ENCODE measurements around the gene C12orf43. TPM values are rescaled to one million over a fixed set of nuclear protein-coding genes. Genes with fewer than 3 reads are reported as not detected.

The C12orf43 gene
- polyA plus RNA-seq, 3 donors: 14.6 to 18.3 (median 16.7) TPM

GRCh38 chr12:120962532-120963020 is 53.7 kb downstream of the C12orf43 start:
- no peak for DNase-seq (ENCODE audit: extremely low read depth in 1 of 11, low read depth in 9 of 11, low spot score in 4 of 11)

- peak in 1 of 11 donors; percentile 77 for DNase-seq (ENCODE audit: extremely low read depth in 1 of 11, low read depth in 9 of 11, low spot score in 4 of 11)
Observed at GRCh38 chr12:120961604-120962531, 54.4 kb downstream of the C12orf43 start.

DNA sequence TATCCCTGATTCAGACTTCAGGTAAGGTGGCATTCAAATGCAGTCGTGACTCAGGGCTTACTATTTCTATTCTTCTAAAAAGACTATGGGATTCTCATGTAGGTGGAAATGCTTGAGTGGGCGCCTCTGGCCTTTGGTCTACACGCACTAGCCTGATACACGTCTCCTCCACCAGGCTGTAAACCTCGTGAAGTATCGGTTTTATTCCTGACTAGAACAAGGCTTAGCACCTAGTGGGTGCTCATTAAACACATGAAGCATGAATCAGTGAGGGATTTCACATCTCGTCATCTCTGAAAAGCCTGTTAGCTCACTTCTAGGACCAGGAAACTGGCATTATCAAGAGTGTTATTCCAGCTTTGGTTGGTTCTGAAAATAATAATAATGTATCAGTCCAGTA is 55.6 kb downstream of the C12orf43 start:
- DNase-seq (ENCODE audit: extremely low read depth in 1 of 11, low read depth in 9 of 11, low spot score in 4 of 11): no peak

GRCh38 chr12:120959111-120959878 is 57.0 kb downstream of the C12orf43 start:
- DNase-seq (ENCODE audit: extremely low read depth in 1 of 11, low read depth in 9 of 11, low spot score in 4 of 11): no peak

DNA sequence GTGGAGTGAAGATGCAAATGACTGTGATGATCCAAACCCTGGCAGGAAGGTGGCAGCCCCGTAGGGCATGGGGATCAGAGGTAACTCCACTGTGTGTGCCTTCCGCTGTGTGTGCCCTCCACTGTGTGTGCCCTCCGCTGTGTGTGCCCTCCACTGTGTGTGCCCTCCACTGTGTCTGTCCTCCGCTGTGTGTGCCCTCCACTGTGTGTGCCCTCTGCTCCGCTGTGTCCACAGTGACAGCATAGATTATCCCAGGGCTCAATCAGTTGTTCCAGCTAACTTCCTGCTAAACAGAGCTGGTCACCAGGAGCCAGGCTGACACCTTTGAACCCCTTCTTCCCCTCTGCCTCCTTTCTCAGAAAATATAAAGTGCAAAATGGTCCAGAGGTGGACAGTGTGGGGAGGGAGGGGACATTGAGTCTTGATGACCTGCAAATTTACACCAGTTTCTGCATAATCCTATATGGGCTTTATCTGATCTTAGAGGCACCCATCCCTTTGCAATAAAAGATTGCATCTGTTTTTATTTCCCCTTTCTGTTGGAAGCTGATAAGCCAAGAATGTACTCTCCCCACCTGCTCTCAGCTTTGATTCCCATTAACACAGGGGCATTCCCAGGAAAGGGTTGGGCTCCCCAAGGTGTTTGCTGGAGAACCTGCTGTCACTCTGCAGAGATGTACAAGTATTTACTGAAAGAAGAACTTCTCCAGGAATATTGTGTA is 59.5 kb downstream of the C12orf43 start:
- DNase-seq (ENCODE audit: extremely low read depth in 1 of 11, low read depth in 9 of 11, low spot score in 4 of 11): no peak

- no peak for DNase-seq (ENCODE audit: extremely low read depth in 1 of 11, low read depth in 9 of 11, low spot score in 4 of 11)
Observed at GRCh38 chr12:120955232-120955631, 61.1 kb downstream of the C12orf43 start.

- no peak for DNase-seq (ENCODE audit: extremely low read depth in 1 of 11, low read depth in 9 of 11, low spot score in 4 of 11)
Observed at GRCh38 chr12:120950807-120951206, 65.5 kb downstream of the C12orf43 start.

Other genes with a start within 250 kb of the C12orf43 start
- 10 to 100 TPM; 76.5 to 85.2 (median 84.3) TPM for gene SPPL3, start 112.1 kb downstream of the C12orf43 start, polyA plus RNA-seq (ENCODE audit: insufficient read length in 3 of 3)
- gene HNF1A, start 37.9 kb downstream of the C12orf43 start, polyA plus RNA-seq (ENCODE audit: insufficient read length in 3 of 3): 10 to 100 TPM; 12.8 to 21.6 (median 18.3) TPM
- gene OASL, start 22.8 kb upstream of the C12orf43 start, polyA plus RNA-seq (ENCODE audit: insufficient read length in 3 of 3): under 1 TPM; 0.09 to 0.21 (median 0.12) TPM
- 1 to 10 TPM in 1 of 3 donors, under 1 TPM in 2; 0.79 to 1.1 (median 0.97) TPM for gene P2RX7, start 116.4 kb upstream of the C12orf43 start, polyA plus RNA-seq (ENCODE audit: insufficient read length in 3 of 3)
- 10 to 100 TPM; 31.3 to 34.1 (median 31.5) TPM for gene P2RX4, start 193.6 kb upstream of the C12orf43 start, polyA plus RNA-seq (ENCODE audit: insufficient read length in 3 of 3)

Measured in renal cortex interstitium (tissue), 11 donors.